GM23338 (cell line): ENCODE data around the gene WBP1.

Experiments
- EZH2 ChIP-seq: fragments of 200-600 bp; sonication (generic); IDR thresholded peaks from one replicate; pipeline ENCODE4 v1.8.0; 2017; ENCODE audit warnings: antibody characterized with exemption, mild to moderate bottlenecking, low read depth; ENCODE audit not compliant: unreplicated experiment
- EZH2phosphoT487 ChIP-seq: fragments of 200-600 bp; sonication (generic); IDR thresholded peaks from one replicate; pipeline ENCODE4 v1.8.1; 2018; ENCODE audit warnings: antibody characterized with exemption; ENCODE audit not compliant: unreplicated experiment
- JUNB ChIP-seq: IDR thresholded peaks from one replicate; pipeline ENCODE4 v1.6.1; 2016; ENCODE audit warnings: antibody characterized with exemption; ENCODE audit not compliant: unreplicated experiment
- POLR2AphosphoS5 ChIP-seq: IDR thresholded peaks from 2 replicates; pipeline ENCODE4 v1.6.1; 2016; ENCODE audit warnings: antibody characterized with exemption, low read depth
- TF ChIP-seq, protein P1 (sequence below), 2 experiments: fragments of 200-600 bp in 1 of 2; sonication (generic) in 1 of 2; conservative IDR thresholded peaks; 2 replicates each; pipeline versions ENCODE4 v1.5.1 to v1.6.1; 2016 to 2017; ENCODE audit warnings: antibody characterized with exemption in 2 of 2, low read depth in 2 of 2, mild to moderate bottlenecking in 2 of 2, moderate library complexity in 1 of 2
- TF ChIP-seq, protein P2 (sequence below): IDR thresholded peaks from one replicate; pipeline ENCODE4 v1.6.1; 2018; ENCODE audit warnings: antibody characterized with exemption; ENCODE audit not compliant: unreplicated experiment

DNA sequence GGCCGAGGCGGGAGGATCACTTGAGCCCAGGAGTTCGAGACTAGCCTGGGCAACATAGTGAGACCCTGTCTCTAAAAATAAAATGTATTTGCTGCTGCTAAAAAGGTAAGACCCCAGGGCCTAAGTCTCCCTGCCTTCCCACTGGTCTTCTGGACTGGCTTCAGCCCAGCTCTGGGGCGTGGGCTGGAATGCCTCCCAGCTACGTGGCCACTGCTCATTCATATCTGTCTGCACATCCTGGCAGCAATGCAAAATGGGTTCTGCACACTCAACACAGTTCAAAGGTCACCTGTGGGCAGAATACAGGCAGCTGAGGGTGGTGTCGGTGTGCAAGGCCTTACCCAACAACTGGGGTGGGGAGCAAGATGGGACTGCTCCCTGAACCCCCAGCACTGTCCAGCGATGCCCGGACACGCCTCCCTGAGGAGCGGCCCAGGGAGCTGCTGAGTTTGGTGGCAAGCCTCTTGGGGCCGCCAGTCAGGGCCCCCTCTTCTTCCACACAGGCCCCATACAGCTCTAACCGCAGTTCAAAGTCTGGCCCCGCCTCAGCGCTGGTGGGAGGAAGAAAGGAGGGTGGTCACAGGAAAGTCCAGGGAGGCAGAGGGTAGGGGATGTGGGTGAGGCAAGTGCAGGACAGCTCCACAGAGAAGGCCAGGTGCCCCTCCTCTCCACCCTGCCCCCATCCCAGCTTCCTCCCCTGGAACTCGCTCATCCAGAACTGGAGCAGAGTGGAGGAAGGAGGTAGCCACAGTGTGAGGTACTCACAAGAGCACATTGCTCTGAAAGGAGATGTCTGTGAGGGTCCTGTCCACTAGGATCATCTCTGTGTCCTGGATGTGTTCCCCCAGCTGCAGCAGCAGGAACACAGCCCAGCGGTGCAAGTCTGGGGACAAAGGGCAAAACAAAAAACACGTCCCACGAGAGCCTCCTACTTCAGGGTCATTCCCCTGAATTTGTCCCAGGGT lies 28.5 kb upstream of the WBP1 start:
- TF ChIP-seq, protein P1, sequence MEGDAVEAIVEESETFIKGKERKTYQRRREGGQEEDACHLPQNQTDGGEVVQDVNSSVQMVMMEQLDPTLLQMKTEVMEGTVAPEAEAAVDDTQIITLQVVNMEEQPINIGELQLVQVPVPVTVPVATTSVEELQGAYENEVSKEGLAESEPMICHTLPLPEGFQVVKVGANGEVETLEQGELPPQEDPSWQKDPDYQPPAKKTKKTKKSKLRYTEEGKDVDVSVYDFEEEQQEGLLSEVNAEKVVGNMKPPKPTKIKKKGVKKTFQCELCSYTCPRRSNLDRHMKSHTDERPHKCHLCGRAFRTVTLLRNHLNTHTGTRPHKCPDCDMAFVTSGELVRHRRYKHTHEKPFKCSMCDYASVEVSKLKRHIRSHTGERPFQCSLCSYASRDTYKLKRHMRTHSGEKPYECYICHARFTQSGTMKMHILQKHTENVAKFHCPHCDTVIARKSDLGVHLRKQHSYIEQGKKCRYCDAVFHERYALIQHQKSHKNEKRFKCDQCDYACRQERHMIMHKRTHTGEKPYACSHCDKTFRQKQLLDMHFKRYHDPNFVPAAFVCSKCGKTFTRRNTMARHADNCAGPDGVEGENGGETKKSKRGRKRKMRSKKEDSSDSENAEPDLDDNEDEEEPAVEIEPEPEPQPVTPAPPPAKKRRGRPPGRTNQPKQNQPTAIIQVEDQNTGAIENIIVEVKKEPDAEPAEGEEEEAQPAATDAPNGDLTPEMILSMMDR (conservative IDR thresholded peaks at IDR 0.05; ENCODE audit: low read depth in 2 of 2), result no peak
- no peak for TF ChIP-seq EZH2
- TF ChIP-seq POLR2AphosphoS5, result no peak
- no peak for TF ChIP-seq EZH2phosphoT487
- TF ChIP-seq, protein P2, sequence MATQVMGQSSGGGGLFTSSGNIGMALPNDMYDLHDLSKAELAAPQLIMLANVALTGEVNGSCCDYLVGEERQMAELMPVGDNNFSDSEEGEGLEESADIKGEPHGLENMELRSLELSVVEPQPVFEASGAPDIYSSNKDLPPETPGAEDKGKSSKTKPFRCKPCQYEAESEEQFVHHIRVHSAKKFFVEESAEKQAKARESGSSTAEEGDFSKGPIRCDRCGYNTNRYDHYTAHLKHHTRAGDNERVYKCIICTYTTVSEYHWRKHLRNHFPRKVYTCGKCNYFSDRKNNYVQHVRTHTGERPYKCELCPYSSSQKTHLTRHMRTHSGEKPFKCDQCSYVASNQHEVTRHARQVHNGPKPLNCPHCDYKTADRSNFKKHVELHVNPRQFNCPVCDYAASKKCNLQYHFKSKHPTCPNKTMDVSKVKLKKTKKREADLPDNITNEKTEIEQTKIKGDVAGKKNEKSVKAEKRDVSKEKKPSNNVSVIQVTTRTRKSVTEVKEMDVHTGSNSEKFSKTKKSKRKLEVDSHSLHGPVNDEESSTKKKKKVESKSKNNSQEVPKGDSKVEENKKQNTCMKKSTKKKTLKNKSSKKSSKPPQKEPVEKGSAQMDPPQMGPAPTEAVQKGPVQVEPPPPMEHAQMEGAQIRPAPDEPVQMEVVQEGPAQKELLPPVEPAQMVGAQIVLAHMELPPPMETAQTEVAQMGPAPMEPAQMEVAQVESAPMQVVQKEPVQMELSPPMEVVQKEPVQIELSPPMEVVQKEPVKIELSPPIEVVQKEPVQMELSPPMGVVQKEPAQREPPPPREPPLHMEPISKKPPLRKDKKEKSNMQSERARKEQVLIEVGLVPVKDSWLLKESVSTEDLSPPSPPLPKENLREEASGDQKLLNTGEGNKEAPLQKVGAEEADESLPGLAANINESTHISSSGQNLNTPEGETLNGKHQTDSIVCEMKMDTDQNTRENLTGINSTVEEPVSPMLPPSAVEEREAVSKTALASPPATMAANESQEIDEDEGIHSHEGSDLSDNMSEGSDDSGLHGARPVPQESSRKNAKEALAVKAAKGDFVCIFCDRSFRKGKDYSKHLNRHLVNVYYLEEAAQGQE, result no peak
- TF ChIP-seq JUNB, result no peak
